Lung (tissue), 12 donors: ENCODE data around the gene CARD11. TPM values are rescaled to one million over a fixed set of nuclear protein-coding genes. Genes with fewer than 3 reads are reported as not detected.

Experiments used
- ATAC-seq: fragments of 200-7000 bp; cut with Tn5 transposase; one replicate; pipeline ENCODE4 v1.9.1; 2020; ENCODE audit warnings: moderate number of reproducible peaks; ENCODE audit not compliant: insufficient read depth, low FRiP score
- DNase-seq, 3 donors: peaks; one replicate each; pipeline ENCODE4 v3.0.0-alpha.2; 2013 to 2017
- H3K27ac ChIP-seq, 2 donors: one replicate each; pipeline ENCODE4 v1.5.1; 2013; ENCODE audit warnings: mild to moderate bottlenecking in 2 of 2, moderate library complexity in 2 of 2, control low read depth in 1 of 2, inconsistent platforms in 1 of 2, low read depth in 1 of 2, low read length in 1 of 2
- H3K27me3 ChIP-seq, 3 donors: one replicate each; pipeline ENCODE4 v1.5.1; 2013; ENCODE audit warnings: low read length in 2 of 3; ENCODE audit not compliant: control insufficient read depth in 3 of 3, insufficient read depth in 3 of 3
- H3K36me3 ChIP-seq, 4 donors: one replicate each; pipeline ENCODE4 v1.5.1; 2013; ENCODE audit warnings: low read length in 4 of 4, mild to moderate bottlenecking in 1 of 4, moderate library complexity in 1 of 4; ENCODE audit not compliant: control insufficient read depth in 4 of 4, insufficient read depth in 4 of 4
- H3K4me1 ChIP-seq, 5 donors: one replicate each; pipeline ENCODE4 v1.5.1; 2013; ENCODE audit warnings: low read length in 5 of 5, mild to moderate bottlenecking in 2 of 5, moderate library complexity in 1 of 5; ENCODE audit not compliant: control insufficient read depth in 5 of 5, insufficient read depth in 5 of 5
- H3K4me3 ChIP-seq: one replicate; pipeline ENCODE4 v1.5.1; 2013; ENCODE audit warnings: mild to moderate bottlenecking, control low read depth, moderate library complexity
- H3K9ac ChIP-seq, 2 donors: one replicate each; pipeline ENCODE4 v1.5.1; 2013; ENCODE audit warnings: low read length in 2 of 2, control low read depth in 1 of 2; ENCODE audit not compliant: insufficient read depth in 1 of 2
- H3K9me3 ChIP-seq, 4 donors: one replicate each; pipeline ENCODE4 v1.5.1; 2013; ENCODE audit warnings: low read length in 3 of 4, mild to moderate bottlenecking in 1 of 4, moderate library complexity in 1 of 4; ENCODE audit not compliant: control insufficient read depth in 4 of 4, insufficient read depth in 3 of 4
- WGBS, 2 donors: extraction: QIAGEN DNeasy Blood & Tissue Kit; methylation state at CpG; one replicate each; pipeline ENCODE4 v1.1.7; 2013; 5-methylcytosine and 5-hydroxymethylcytosine counted together
- polyA plus RNA-seq, 2 donors: library from polyadenylated mRNA; stranded (reverse); fragments of 200-250 nt; gene quantifications; one replicate each; pipeline ENCODE4 v1.2.1, GENCODE V29; 2013
- total RNA-seq, 2 donors: library from RNA; depleted of rRNA in 1 of 2; stranded (reverse); fragments of >200 nt in 1 of 2; gene quantifications; one replicate each; pipeline ENCODE4 v1.2.1, GENCODE V29; 2014 to 2021
- TF ChIP-seq, protein P1 (sequence below): IDR thresholded peaks from 2 replicates; pipeline ENCODE4 v1.5.1; 2012; ENCODE audit warnings: mild to moderate bottlenecking; ENCODE audit errors: control extremely low read depth, extremely low read depth
- donor health status: control.
- donor health status: control.
- donor health status: Bipolar disorder and iron deficiency.
- donor health status: healthy.
- donor health status: DM: yes; HTN: yes; CAD: no.

The CARD11 gene
- total and polyA plus RNA-seq, 4 donors, result 1.5 to 4.3 (median 3.7) TPM

DNA sequence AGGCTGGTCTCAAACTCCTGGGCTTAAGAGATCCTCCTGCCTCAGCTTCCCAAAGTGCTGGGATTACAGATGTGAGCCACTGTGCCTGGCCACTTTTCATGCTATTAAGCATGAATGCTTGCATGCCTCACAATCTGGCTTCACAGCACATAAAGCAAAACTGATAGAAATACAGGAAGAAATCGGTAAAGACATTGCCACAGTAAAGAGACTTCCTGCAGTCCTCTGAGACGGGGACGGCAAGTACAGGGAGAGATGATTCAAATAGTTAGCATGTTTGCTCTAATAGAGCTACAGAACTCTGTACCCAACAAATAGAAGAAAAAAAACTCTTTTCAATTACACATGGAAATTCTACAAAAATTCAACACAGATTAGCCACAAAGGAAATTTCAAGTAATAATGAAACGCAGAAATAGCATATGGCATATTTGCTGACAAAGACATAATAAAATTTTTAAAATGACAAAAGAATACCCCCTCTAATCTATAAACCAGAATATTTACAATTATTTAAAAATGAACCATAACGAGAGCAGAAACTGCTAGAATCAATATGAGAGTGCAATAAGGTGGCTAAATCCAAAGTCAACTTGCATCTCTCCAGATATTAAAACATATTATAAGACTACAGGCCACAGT lies 32.3 kb downstream of the CARD11 start:
- Histone ChIP-seq H3K9me3 (peaks cover 0 to 8% (median 0%) of the 10 kb centered on the region in 4 donors), H3K4me3 (no peak overlapping the region), H3K27ac (no peak overlapping the region), H3K9ac (no peak overlapping the region), H3K27me3 (no peaks in the 10 kb centered on the region), H3K36me3 (no peaks in the 10 kb centered on the region), H3K4me1 (no peaks in the 10 kb centered on the region)
- 70 to 78% methylated on average over 5 of the region's 5 CpGs for WGBS, 2 donors
- ATAC-seq (no peak), DNase-seq (no peak)
- TF ChIP-seq, protein P1, sequence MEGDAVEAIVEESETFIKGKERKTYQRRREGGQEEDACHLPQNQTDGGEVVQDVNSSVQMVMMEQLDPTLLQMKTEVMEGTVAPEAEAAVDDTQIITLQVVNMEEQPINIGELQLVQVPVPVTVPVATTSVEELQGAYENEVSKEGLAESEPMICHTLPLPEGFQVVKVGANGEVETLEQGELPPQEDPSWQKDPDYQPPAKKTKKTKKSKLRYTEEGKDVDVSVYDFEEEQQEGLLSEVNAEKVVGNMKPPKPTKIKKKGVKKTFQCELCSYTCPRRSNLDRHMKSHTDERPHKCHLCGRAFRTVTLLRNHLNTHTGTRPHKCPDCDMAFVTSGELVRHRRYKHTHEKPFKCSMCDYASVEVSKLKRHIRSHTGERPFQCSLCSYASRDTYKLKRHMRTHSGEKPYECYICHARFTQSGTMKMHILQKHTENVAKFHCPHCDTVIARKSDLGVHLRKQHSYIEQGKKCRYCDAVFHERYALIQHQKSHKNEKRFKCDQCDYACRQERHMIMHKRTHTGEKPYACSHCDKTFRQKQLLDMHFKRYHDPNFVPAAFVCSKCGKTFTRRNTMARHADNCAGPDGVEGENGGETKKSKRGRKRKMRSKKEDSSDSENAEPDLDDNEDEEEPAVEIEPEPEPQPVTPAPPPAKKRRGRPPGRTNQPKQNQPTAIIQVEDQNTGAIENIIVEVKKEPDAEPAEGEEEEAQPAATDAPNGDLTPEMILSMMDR, result no peak

DNA sequence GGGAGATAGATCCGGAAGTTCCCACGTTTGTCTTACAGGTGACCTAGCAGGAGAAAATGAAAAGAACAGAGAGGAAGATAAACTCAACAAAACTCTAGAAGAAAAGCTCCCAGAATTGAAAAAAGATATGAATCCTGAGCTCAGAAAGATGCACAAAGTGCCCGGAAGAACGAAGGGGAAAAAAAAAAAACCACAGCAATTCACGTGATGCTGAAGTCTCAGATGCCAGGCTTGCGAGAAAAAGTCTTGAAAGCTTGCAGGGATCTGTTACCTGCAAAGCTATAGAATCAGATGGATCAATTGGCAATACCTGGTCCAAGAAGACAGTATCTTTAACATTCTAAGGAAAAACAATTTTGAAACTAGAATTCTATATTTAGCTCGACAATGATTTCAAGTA lies 33.5 kb downstream of the CARD11 start:
- TF ChIP-seq, protein P1, result no peak
- Histone ChIP-seq H3K36me3 (no peaks in the 10 kb centered on the region), H3K9me3 (peaks cover 0 to 8% (median 0%) of the 10 kb centered on the region in 4 donors), H3K27me3 (no peaks in the 10 kb centered on the region), H3K4me1 (no peaks in the 10 kb centered on the region), H3K4me3 (no peak overlapping the region), H3K27ac (no peak overlapping the region), H3K9ac (no peak overlapping the region)
- ATAC-seq (no peak), DNase-seq (no peak)
- 80 to 92% methylated on average over 7 of the region's 7 CpGs for WGBS, 2 donors

DNA sequence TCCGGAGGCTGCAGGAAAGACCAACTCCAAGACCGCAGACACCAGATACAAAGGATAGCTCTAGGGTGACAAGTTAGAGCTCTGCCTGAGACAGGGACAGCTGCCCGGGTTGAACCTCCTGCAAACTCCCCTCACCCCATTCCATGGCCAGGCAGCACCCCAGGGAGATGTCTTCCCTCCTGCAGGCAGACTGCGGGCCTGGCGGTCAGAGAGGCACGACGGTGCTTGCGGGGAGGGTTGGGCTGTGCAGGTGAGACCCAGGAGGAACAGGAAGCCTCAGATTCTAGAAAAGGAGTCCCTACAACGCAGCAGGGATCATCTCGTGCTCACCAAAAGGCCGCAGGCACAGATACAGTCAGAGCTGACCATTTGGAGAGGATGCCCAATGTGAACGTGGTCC lies 34.6 kb downstream of the CARD11 start:
- peaks cover 0 to 8% (median 0%) of the 10 kb centered on the region in 4 donors for H3K9me3 ChIP-seq
- no peak overlapping the region for H3K4me3 ChIP-seq
- TF ChIP-seq, protein P1, result no peak
- no peak overlapping the region for H3K9ac ChIP-seq
- no peaks in the 10 kb centered on the region for H3K4me1 ChIP-seq
- 93 to 97% methylated on average over 12 of the region's 12 CpGs for WGBS, 2 donors
- no peak overlapping the region for H3K27ac ChIP-seq
- no peaks in the 10 kb centered on the region for H3K27me3 ChIP-seq
- no peaks in the 10 kb centered on the region for H3K36me3 ChIP-seq
- DNase-seq (no peak), ATAC-seq (no peak)

DNA sequence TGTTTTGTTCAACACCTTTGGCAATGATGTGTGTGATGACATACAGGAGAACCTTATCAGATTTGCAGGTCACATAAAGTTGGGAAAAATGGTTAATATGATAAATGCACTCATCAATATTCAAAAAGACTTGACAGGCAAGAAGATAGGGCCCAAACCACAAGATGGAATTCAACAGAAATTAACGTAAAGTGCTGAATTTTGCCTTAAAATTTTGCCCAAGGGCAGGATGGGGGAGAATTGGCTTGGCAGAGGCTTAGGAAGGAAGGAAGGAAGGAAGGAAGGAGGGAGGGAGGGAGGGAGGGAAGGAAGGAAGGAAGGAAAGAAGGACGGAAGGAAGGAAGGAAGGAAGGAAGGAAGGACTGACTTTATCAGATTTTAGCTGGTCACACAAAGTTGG lies 35.3 kb downstream of the CARD11 start:
- H3K4me3 ChIP-seq, result no peak overlapping the region
- H3K27ac ChIP-seq, result no peak overlapping the region
- TF ChIP-seq, protein P1, result no peak
- peaks cover 0 to 8% (median 0%) of the 10 kb centered on the region in 4 donors for H3K9me3 ChIP-seq
- no peaks in the 10 kb centered on the region for H3K36me3 ChIP-seq
- H3K9ac ChIP-seq, result no peak overlapping the region
- no peaks in the 10 kb centered on the region for H3K27me3 ChIP-seq
- H3K4me1 ChIP-seq, result no peaks in the 10 kb centered on the region
- WGBS, 2 donors, result 81% methylated on average over 2 of the region's 2 CpGs
- no peak for DNase-seq
- no peak for ATAC-seq
